ENCODE measurements around the gene EIF2S3.
"Not testable (repeated sequence)": the region's sequence is repeated elsewhere in the genome, so short reads cannot be mapped to it uniquely, and the experiment has no call there.

EIF2S3 gene

GRCh38 chrX:24050522-24051318 lies 4.0 kb upstream of the EIF2S3 start:
- not testable (repeated sequence) for DNase-seq

- no peak for DNase-seq
These were observed 244 bp downstream of the EIF2S3 start for GRCh38 chrX:24055043-24055356.

GRCh38 chrX:24063488-24063887 lies 8.7 kb downstream of the EIF2S3 start:
- DNase-seq, result no peak

- no peak for DNase-seq
These were observed 15.1 kb downstream of the EIF2S3 start for GRCh38 chrX:24069877-24070276.

GRCh38 chrX:24079411-24079810 lies 24.7 kb downstream of the EIF2S3 start:
- DNase-seq, result no peak

- DNase-seq, result not testable (repeated sequence)
These were observed 25.5 kb downstream of the EIF2S3 start for GRCh38 chrX:24080245-24080644.

GRCh38 chrX:24080704-24081103 lies 25.9 kb downstream of the EIF2S3 start:
- DNase-seq, result no peak

GRCh38 chrX:24081661-24082154 lies 27.0 kb downstream of the EIF2S3 start:
- no peak for DNase-seq

- no peak for DNase-seq
These were observed 27.7 kb downstream of the EIF2S3 start for GRCh38 chrX:24082447-24082846.

- DNase-seq, result no peak
These were observed 30.3 kb downstream of the EIF2S3 start for GRCh38 chrX:24085101-24085500.

GRCh38 chrX:24090300-24091200 lies 35.8 kb downstream of the EIF2S3 start:
- DNase-seq, result no peak

GRCh38 chrX:24093746-24094145 lies 39.0 kb downstream of the EIF2S3 start:
- DNase-seq, result no peak

- no peak for DNase-seq
These were observed 43.0 kb downstream of the EIF2S3 start for GRCh38 chrX:24097741-24098260.

- DNase-seq, result no peak
These were observed 44.2 kb downstream of the EIF2S3 start for GRCh38 chrX:24098932-24099331.

GRCh38 chrX:24099394-24099793 lies 44.6 kb downstream of the EIF2S3 start:
- no peak for DNase-seq

GRCh38 chrX:24100713-24101112 lies 46.0 kb downstream of the EIF2S3 start:
- DNase-seq, result no peak

- DNase-seq, result no peak
These were observed 55.3 kb downstream of the EIF2S3 start for GRCh38 chrX:24110069-24110468.

GRCh38 chrX:24113181-24113580 lies 58.4 kb downstream of the EIF2S3 start:
- DNase-seq, result no peak

- DNase-seq, result no peak
These were observed 62.5 kb downstream of the EIF2S3 start for GRCh38 chrX:24117258-24117657.

- no peak for DNase-seq
These were observed 69.6 kb downstream of the EIF2S3 start for GRCh38 chrX:24124244-24124799.

- no peak for DNase-seq
These were observed 70.4 kb downstream of the EIF2S3 start for GRCh38 chrX:24125028-24125612.

All from activated gamma-delta T cell (primary cell).